Neutrophil (primary cell): ENCODE measurements around the gene FGD3.

Source experiments
- H3K27ac ChIP-seq: fragments of 200-600 bp; sonication (generic); 2 replicates; pipeline ENCODE4 v1.5.1; 2016; ENCODE audit warnings: mild to moderate bottlenecking, moderate library complexity
- H3K27me3 ChIP-seq: fragments of 200-600 bp; sonication (generic); 2 replicates; pipeline ENCODE4 v1.6.0; 2016; ENCODE audit warnings: mild to moderate bottlenecking
- H3K36me3 ChIP-seq: fragments of 200-600 bp; sonication (generic); 2 replicates; pipeline ENCODE4 v1.5.1; 2017
- H3K4me1 ChIP-seq, 2 experiments: fragments of 200-600 bp in 1 of 2; sonication (generic) in 1 of 2; 1 replicate in 1 of 2; 2 replicates in 1 of 2; pipeline versions ENCODE4 v1.5.1 to v1.6.1; 2013 to 2016; ENCODE audit warnings: low read depth in 1 of 2, low read length in 1 of 2, mild to moderate bottlenecking in 1 of 2, moderate library complexity in 1 of 2; ENCODE audit not compliant: control insufficient read depth in 1 of 2, insufficient read depth in 1 of 2
- H3K4me3 ChIP-seq, 2 experiments: fragments of 200-600 bp in 1 of 2; sonication (generic) in 1 of 2; 1 replicate in 1 of 2; 2 replicates in 1 of 2; pipeline ENCODE4 v1.5.1; 2013 to 2016; ENCODE audit warnings: low read depth in 1 of 2, low read length in 1 of 2, mild to moderate bottlenecking in 1 of 2, moderate library complexity in 1 of 2
- H3K9me3 ChIP-seq: fragments of 200-600 bp; sonication (generic); 2 replicates; pipeline ENCODE4 v1.5.1; 2016
- CTCF ChIP-seq: fragments of 200-600 bp; sonication (generic); IDR thresholded peaks from 2 replicates; pipeline ENCODE4 v1.5.1; 2016; ENCODE audit warnings: antibody characterized with exemption

FGD3 gene

GRCh38 chr9:93077811-93078210 is 130.5 kb downstream of the FGD3 start:
- Histone ChIP-seq H3K27me3 (no peaks in the 10 kb centered on the region), H3K4me1 (peaks cover 7 to 9% of the 10 kb centered on the region in 2 experiments)

GRCh38 chr9:93079371-93079770 is 132.0 kb downstream of the FGD3 start:
- no peak overlapping the region for H3K4me3 ChIP-seq
- no peak for TF ChIP-seq CTCF
- H3K36me3 ChIP-seq = peaks cover 75% of the 10 kb centered on the region
- no peaks in the 10 kb centered on the region for H3K9me3 ChIP-seq
- no peaks in the 10 kb centered on the region for H3K27me3 ChIP-seq
- peaks cover 16 to 19% of the 10 kb centered on the region in 2 experiments for H3K4me1 ChIP-seq
- peak overlapping the region; percentile 21 for H3K27ac ChIP-seq

More at GRCh38 chr9:93077811-93078210, 130.5 kb downstream of the FGD3 start:
- Histone ChIP-seq H3K27ac (peak overlapping the region; percentile 10), H3K36me3 (peaks cover 73% of the 10 kb centered on the region), H3K4me3 (no peak overlapping the region), H3K9me3 (no peaks in the 10 kb centered on the region)
- no peak for TF ChIP-seq CTCF

- Histone ChIP-seq H3K9me3 (no peaks in the 10 kb centered on the region), H3K36me3 (peaks cover 84% of the 10 kb centered on the region), H3K27me3 (no peaks in the 10 kb centered on the region), H3K27ac (peak overlapping the region; percentile 9), H3K4me1 (peaks cover 10 to 15% of the 10 kb centered on the region in 2 experiments), H3K4me3 (no peak overlapping the region)
- TF ChIP-seq CTCF = no peak
Measured at GRCh38 chr9:93080406-93080805, 133.1 kb downstream of the FGD3 start.

- Histone ChIP-seq H3K27me3 (no peaks in the 10 kb centered on the region), H3K4me1 (peaks cover 10 to 15% of the 10 kb centered on the region in 2 experiments), H3K27ac (peak overlapping the region; percentile 11), H3K9me3 (no peaks in the 10 kb centered on the region), H3K4me3 (no peak overlapping the region), H3K36me3 (peaks cover 86% of the 10 kb centered on the region)
- no peak for TF ChIP-seq CTCF
Measured at GRCh38 chr9:93081081-93081529, 133.8 kb downstream of the FGD3 start.

GRCh38 chr9:93081931-93082330 is 134.6 kb downstream of the FGD3 start:
- Histone ChIP-seq H3K27ac (no peak overlapping the region), H3K27me3 (no peaks in the 10 kb centered on the region), H3K4me1 (peaks cover 10 to 15% of the 10 kb centered on the region in 2 experiments), H3K9me3 (no peaks in the 10 kb centered on the region), H3K4me3 (no peak overlapping the region), H3K36me3 (peaks cover 84% of the 10 kb centered on the region)
- no peak for TF ChIP-seq CTCF
